ENCODE results near the gene NKX2-4.

Gene NKX2-4

DNA sequence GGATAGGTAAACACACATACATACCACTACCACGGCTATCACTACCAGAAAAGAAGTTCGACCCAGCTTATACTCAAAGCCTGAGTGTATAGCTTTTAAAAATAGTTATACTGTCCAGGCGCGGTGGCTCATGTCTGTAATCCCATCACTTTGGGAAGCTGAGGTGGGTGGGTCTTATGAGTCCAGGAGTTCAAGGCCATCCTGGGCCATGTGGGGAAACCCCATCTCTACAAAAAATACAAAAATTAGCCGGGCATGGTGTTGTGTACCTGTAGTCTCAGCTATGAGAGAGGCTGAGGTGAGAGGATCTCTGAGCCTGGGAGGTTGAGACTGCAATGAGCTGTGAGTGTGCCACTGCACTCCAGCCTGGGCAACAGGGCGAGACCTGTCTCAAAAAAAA, 32.9 kb downstream of the NKX2-4 start:
- POLR2A ChIA-PET, result interaction anchor here (1.3 kb wide), 1 partner anchor 32 kb away, joined by 3 read pairs; no protein-coding TSS in a partner anchor
- TF ChIP-seq BHLHE40 (IDR thresholded peaks at IDR 0.05; ENCODE audit: borderline replicate concordance) (no peak), FOXM1 (IDR thresholded peaks at IDR 0.05; ENCODE audit: borderline replicate concordance) (no peak), CTBP1 (IDR thresholded peaks at IDR 0.05; ENCODE audit: borderline replicate concordance) (no peak)
- CTCF ChIA-PET, result interaction anchor here (0.6 kb wide), 1 partner anchor 75 kb away, joined by 3 read pairs; no protein-coding TSS in a partner anchor
- no peak for DNase-seq (ENCODE audit: extremely low spot score)

DNA sequence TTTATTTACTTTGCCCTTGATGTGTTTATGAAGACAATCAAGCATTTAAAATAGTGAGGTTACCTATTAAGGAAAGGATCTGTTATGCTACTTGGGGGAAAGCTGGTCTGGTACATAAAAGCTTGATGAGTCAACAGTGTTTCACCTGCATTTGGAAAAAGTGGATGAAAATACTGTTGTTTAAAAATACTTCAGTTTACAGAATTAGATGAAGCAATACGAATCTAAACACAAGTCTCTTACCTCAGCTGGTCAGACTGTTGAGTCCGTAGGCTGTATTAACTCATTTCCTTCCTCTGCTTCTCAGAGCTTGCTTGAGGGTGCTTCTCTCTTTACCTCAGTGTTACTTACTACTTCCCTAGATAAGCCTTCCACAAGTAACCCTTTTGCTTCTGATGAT, 36.1 kb downstream of the NKX2-4 start:
- ChIA-PET POLR2A (interaction anchor here (1.4 kb wide), 1 partner anchor 11 kb away, joined by 3 read pairs; no protein-coding TSS in a partner anchor), CTCF (no interaction called here)
- DNase-seq (ENCODE audit: extremely low spot score), result no peak

DNA sequence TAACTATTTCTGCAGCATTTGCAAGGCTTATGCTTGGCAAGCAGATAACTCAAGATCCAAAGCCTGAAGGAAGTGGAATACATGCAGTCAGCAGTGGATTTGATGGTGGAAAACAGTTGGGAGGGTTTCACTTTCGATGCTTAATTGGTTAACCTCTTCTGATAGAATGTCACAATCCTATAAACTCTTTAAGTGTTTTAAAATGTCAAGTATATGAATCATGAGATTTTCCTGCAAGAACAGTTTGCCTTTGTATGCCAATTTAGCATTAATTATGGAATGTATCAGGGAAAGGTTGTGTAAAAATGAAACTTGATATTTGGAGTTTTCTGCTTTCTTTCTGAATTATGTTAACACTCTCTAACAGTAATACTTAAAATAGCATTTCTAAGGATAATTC, 36.6 kb downstream of the NKX2-4 start:
- POLR2A ChIA-PET, result no interaction called here
- DNase-seq (ENCODE audit: extremely low spot score), result no peak
- TF ChIP-seq LEF1 (IDR thresholded peaks at IDR 0.05; ENCODE audit: borderline replicate concordance) (no peak), ARNT (IDR thresholded peaks at IDR 0.05) (no peak), FOXA1 (IDR thresholded peaks at IDR 0.05) (no peak), FOXM1 (IDR thresholded peaks at IDR 0.05; ENCODE audit: borderline replicate concordance) (no peak), SP1 (IDR thresholded peaks at IDR 0.05) (no peak), ZNF384 (IDR thresholded peaks at IDR 0.05) (no peak), FOXK2 (IDR thresholded peaks at IDR 0.05) (no peak), SUZ12 (IDR thresholded peaks at IDR 0.05) (no peak), L3MBTL2 (conservative IDR thresholded peaks at IDR 0.05) (no peak), NFRKB (IDR thresholded peaks at IDR 0.05) (no peak), HDGF (IDR thresholded peaks at IDR 0.05; ENCODE audit: borderline replicate concordance) (no peak), TARDBP (IDR thresholded peaks at IDR 0.05) (no peak), ELF4 (IDR thresholded peaks at IDR 0.05) (no peak), BHLHE40 (IDR thresholded peaks at IDR 0.05; ENCODE audit: borderline replicate concordance) (no peak), CTBP1 (IDR thresholded peaks at IDR 0.05; ENCODE audit: borderline replicate concordance) (no peak)
- TF ChIP-seq, protein P1, sequence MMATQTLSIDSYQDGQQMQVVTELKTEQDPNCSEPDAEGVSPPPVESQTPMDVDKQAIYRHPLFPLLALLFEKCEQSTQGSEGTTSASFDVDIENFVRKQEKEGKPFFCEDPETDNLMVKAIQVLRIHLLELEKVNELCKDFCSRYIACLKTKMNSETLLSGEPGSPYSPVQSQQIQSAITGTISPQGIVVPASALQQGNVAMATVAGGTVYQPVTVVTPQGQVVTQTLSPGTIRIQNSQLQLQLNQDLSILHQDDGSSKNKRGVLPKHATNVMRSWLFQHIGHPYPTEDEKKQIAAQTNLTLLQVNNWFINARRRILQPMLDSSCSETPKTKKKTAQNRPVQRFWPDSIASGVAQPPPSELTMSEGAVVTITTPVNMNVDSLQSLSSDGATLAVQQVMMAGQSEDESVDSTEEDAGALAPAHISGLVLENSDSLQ (IDR thresholded peaks at IDR 0.05), result no peak
- CTCF ChIA-PET, result no interaction called here

More for the DNA sequence above, 36.1 kb downstream of the NKX2-4 start:
- TF ChIP-seq L3MBTL2 (conservative IDR thresholded peaks at IDR 0.05), result no peak
- no peak for TF ChIP-seq CTBP1 (IDR thresholded peaks at IDR 0.05; ENCODE audit: borderline replicate concordance)
- TF ChIP-seq SUZ12 (IDR thresholded peaks at IDR 0.05), result no peak
- TF ChIP-seq FOXK2 (IDR thresholded peaks at IDR 0.05), result no peak
- TF ChIP-seq ZNF384 (IDR thresholded peaks at IDR 0.05), result no peak
- no peak for TF ChIP-seq SP1 (IDR thresholded peaks at IDR 0.05)
- no peak for TF ChIP-seq TARDBP (IDR thresholded peaks at IDR 0.05)
- TF ChIP-seq FOXA1 (IDR thresholded peaks at IDR 0.05), result no peak
- no peak for TF ChIP-seq FOXM1 (IDR thresholded peaks at IDR 0.05; ENCODE audit: borderline replicate concordance)
- TF ChIP-seq NFRKB (IDR thresholded peaks at IDR 0.05), result no peak
- TF ChIP-seq, protein P1 (IDR thresholded peaks at IDR 0.05), result no peak
- no peak for TF ChIP-seq BHLHE40 (IDR thresholded peaks at IDR 0.05; ENCODE audit: borderline replicate concordance)
- no peak for TF ChIP-seq ELF4 (IDR thresholded peaks at IDR 0.05)
- no peak for TF ChIP-seq HDGF (IDR thresholded peaks at IDR 0.05; ENCODE audit: borderline replicate concordance)
- no peak for TF ChIP-seq LEF1 (IDR thresholded peaks at IDR 0.05; ENCODE audit: borderline replicate concordance)
- TF ChIP-seq ARNT (IDR thresholded peaks at IDR 0.05), result no peak

DNA sequence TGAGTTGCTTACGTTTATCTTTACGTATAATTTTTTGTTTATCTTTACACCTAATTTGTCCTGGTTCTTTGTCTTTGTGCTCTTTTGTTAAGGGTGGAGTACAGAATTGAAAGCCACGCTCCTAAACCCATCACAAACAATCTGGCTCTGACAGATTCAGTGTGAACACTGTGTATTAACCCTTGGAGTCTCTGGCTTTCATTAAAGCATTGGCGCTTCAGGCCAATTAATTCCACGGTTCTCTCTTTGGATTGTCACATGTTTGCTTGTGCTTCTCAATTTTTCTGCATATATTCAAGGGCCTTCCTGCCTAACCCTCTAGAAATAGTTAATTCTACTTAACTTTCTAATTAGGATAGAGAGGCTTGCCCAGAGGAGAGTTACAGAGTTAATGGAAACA, 38.6 kb downstream of the NKX2-4 start:
- ChIA-PET POLR2A (no interaction called here), CTCF (no interaction called here)
- no peak for DNase-seq (ENCODE audit: extremely low spot score)
- TF ChIP-seq ELF4 (IDR thresholded peaks at IDR 0.05) (no peak), ARNT (IDR thresholded peaks at IDR 0.05) (no peak), HDGF (IDR thresholded peaks at IDR 0.05; ENCODE audit: borderline replicate concordance) (no peak), CTBP1 (IDR thresholded peaks at IDR 0.05; ENCODE audit: borderline replicate concordance) (no peak), SUZ12 (IDR thresholded peaks at IDR 0.05) (no peak), SP1 (IDR thresholded peaks at IDR 0.05) (no peak), L3MBTL2 (conservative IDR thresholded peaks at IDR 0.05) (no peak), BHLHE40 (IDR thresholded peaks at IDR 0.05; ENCODE audit: borderline replicate concordance) (no peak), TARDBP (IDR thresholded peaks at IDR 0.05) (no peak)
- TF ChIP-seq, protein P1 (IDR thresholded peaks at IDR 0.05), result no peak

DNA sequence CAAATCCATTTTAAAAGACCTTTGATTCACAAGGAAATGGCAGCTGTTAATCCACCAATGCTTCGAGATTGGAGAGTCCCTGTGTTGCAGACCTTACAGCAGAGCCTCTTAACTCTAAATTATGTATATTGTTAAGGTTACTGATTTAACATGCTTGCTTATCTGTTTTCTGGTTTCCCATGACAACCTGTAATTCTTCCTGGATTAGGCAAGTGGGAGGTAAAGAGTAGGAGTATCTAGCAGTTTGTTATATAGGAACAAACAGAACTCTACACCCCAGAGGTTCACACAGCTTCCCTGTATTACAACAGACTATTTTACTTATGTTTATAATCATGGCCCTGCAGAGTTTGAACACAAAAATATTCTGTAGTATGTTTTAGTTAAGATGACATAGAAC, 39.5 kb downstream of the NKX2-4 start:
- CTCF ChIA-PET, result no interaction called here
- TF ChIP-seq ARNT (IDR thresholded peaks at IDR 0.05) (no peak), ZNF384 (IDR thresholded peaks at IDR 0.05) (no peak), FOXK2 (IDR thresholded peaks at IDR 0.05) (no peak), CTBP1 (IDR thresholded peaks at IDR 0.05; ENCODE audit: borderline replicate concordance) (no peak), FOXA1 (IDR thresholded peaks at IDR 0.05) (no peak), LEF1 (IDR thresholded peaks at IDR 0.05; ENCODE audit: borderline replicate concordance) (no peak), ELF4 (IDR thresholded peaks at IDR 0.05) (no peak), BHLHE40 (IDR thresholded peaks at IDR 0.05; ENCODE audit: borderline replicate concordance) (no peak), SP1 (IDR thresholded peaks at IDR 0.05) (no peak), NFRKB (IDR thresholded peaks at IDR 0.05) (no peak), FOXM1 (IDR thresholded peaks at IDR 0.05; ENCODE audit: borderline replicate concordance) (no peak), L3MBTL2 (conservative IDR thresholded peaks at IDR 0.05) (no peak), SUZ12 (IDR thresholded peaks at IDR 0.05) (no peak), HDGF (IDR thresholded peaks at IDR 0.05; ENCODE audit: borderline replicate concordance) (no peak), TARDBP (IDR thresholded peaks at IDR 0.05) (no peak)
- TF ChIP-seq, protein P1 (IDR thresholded peaks at IDR 0.05), result no peak
- POLR2A ChIA-PET, result no interaction called here
- no peak for DNase-seq (ENCODE audit: extremely low spot score)
